ENCODE data around the gene FBLN2. TPM values are rescaled to one million over a fixed set of nuclear protein-coding genes. Genes with fewer than 3 reads are reported as not detected.

The FBLN2 gene
- total RNA-seq, 1 donor from 2014 or later = 323 TPM

DNA sequence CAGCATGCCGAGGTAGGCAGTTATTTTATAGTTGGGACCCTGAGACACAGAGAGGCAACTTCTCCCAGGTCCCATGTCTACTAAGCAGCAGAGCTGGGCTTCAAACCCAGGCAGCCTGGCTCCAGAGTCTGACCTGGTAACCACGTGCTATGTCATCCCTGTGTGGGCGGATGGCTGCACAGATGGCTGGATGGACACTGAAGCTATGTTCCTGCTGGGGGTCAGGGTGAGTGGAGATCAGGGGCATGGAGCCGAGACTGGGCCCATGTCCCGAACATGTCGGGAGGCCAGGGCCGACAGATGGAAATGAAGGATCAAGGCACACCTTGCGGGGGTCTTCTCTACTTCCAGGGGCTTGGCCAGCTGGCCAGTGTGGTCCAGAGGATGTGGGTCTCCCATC lies 9.3 kb upstream of the FBLN2 start:
- Histone ChIP-seq H3K27me3 (no peaks in the 10 kb centered on the region), H3K36me3 (no peaks in the 10 kb centered on the region), H3K9me3 (no peaks in the 10 kb centered on the region), H3K4me3 (no peak overlapping the region), H3K4me1 (peaks cover 4 to 8% of the 10 kb centered on the region in 2 donors), H3K27ac (peak overlapping the region in 1 of 2 donors; percentile 31)
- no peak for DNase-seq (ENCODE audit: low spot score in 2 of 2)
- TF ChIP-seq, protein P1, sequence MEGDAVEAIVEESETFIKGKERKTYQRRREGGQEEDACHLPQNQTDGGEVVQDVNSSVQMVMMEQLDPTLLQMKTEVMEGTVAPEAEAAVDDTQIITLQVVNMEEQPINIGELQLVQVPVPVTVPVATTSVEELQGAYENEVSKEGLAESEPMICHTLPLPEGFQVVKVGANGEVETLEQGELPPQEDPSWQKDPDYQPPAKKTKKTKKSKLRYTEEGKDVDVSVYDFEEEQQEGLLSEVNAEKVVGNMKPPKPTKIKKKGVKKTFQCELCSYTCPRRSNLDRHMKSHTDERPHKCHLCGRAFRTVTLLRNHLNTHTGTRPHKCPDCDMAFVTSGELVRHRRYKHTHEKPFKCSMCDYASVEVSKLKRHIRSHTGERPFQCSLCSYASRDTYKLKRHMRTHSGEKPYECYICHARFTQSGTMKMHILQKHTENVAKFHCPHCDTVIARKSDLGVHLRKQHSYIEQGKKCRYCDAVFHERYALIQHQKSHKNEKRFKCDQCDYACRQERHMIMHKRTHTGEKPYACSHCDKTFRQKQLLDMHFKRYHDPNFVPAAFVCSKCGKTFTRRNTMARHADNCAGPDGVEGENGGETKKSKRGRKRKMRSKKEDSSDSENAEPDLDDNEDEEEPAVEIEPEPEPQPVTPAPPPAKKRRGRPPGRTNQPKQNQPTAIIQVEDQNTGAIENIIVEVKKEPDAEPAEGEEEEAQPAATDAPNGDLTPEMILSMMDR (IDR thresholded peaks at IDR 0.05) = no peak
- intact Hi-C loops (cut with DNase I) = no loop called here

DNA sequence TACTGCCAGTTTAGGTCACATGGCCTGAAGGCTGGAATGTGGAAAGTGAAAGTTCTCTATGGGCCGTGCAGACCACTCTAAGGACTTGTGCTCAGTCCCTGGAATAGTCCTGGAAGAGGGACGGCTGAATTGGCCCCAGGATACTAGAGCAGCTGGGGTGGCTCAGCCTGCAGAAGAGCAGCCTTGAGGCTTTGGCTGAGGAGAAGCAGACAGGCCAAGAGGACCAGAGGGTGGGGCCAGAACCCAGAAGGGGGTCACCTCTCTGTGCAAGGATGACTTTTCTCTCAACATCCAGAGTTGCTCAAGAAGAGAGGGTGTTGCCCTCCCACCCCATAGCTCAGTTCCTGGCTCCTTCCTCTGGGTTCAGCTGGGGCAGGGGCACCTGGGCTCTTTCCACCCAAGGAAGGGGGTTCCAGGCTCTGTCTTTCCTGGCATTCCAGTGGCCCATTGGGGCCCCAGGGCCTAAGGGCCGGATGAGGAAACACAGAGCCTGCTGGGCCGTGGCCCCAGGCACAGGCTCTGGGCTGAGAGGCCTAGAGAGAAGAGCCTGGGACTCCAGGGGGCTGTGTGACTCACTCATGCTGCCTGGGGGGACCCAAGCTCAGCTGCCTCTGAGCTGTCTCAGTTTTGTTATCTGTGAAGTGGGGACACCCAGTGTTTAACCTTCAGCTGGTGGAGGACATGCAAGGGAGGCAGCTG lies 8.5 kb upstream of the FBLN2 start:
- H3K27me3 ChIP-seq = no peaks in the 10 kb centered on the region
- peak in 1 of 2 donors; percentile 58 for DNase-seq (ENCODE audit: low spot score in 2 of 2)
- peak overlapping the region in 1 of 2 donors; percentile 31 for H3K27ac ChIP-seq
- TF ChIP-seq, protein P1 (IDR thresholded peaks at IDR 0.05) = no peak
- H3K9me3 ChIP-seq = no peaks in the 10 kb centered on the region
- H3K4me1 ChIP-seq = peaks cover 4 to 8% of the 10 kb centered on the region in 2 donors
- H3K4me3 ChIP-seq = no peak overlapping the region
- intact Hi-C loops (cut with DNase I) = no loop called here
- H3K36me3 ChIP-seq = no peaks in the 10 kb centered on the region

DNA sequence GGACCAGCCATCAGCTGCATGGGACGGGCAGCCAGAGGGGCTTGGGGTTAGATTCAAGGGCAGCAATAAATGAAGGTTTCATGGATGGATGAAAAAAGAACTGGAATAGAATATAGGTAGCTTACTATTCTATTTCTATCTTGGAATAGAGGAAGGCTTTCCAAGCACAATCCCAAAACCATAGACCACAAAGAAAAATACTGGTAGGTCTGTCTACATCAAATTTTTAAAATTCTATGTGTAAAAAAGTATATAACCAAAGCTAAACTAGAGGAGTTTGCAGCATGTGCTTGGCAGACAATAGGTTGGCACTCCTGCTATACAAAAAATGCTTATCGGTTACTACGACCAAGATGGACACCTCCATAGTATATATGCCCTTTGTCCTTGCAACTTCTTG lies 7.2 kb upstream of the FBLN2 start:
- DNase-seq (ENCODE audit: low spot score in 2 of 2) = no peak
- H3K4me1 ChIP-seq = peaks cover 4 to 7% of the 10 kb centered on the region in 2 donors
- H3K4me3 ChIP-seq = no peak overlapping the region
- H3K27ac ChIP-seq = no peak overlapping the region
- no peaks in the 10 kb centered on the region for H3K27me3 ChIP-seq
- H3K9me3 ChIP-seq = no peaks in the 10 kb centered on the region
- H3K36me3 ChIP-seq = no peaks in the 10 kb centered on the region
- TF ChIP-seq, protein P1 (IDR thresholded peaks at IDR 0.05) = no peak
- intact Hi-C loops (cut with DNase I) = no loop called here

DNA sequence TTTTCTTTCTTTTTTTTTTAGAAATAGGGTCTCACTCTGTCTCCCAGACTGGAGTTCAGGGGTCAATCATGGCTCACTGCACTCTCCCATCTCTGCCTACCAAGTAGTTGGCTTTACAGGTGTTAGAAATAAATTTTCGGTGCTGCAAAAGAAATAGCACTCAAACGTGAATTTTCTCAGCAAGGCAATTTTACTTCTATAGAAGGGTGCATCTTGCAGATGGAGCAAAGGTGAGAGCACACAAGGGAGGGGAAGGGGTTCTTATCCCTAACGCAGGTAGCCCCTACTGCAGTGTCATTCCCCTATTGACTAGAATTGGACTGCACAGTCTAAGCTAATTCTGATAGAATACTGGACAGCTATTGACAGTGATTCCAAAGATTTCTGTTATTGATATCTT lies 6.8 kb upstream of the FBLN2 start:
- Histone ChIP-seq H3K27me3 (no peaks in the 10 kb centered on the region), H3K4me1 (peaks cover 2 to 4% of the 10 kb centered on the region in 2 donors), H3K36me3 (no peaks in the 10 kb centered on the region), H3K4me3 (no peak overlapping the region), H3K27ac (no peak overlapping the region), H3K9me3 (no peaks in the 10 kb centered on the region)
- TF ChIP-seq, protein P1 (IDR thresholded peaks at IDR 0.05) = no peak
- no peak for DNase-seq (ENCODE audit: low spot score in 2 of 2)
- intact Hi-C loops (cut with DNase I) = no loop called here

DNA sequence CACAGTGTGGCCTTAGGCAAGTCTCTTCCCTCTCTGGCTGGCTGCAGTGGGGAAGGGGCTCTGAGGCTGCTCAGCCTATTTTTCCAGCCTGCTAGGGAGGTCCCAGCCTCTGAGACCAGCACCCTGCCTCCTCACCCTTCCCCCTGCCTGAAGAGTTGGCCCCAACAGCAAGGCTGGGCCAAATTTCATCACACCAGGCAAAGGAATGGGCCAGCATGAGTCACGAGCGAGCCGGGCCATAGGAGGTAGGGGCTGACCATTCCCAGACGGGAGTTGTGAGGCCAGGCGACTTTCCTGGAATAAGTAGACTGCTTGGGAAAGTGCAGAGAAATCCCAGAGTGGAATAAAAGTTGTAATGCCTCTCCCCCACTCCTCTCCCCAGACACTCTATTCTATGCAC lies 5.7 kb upstream of the FBLN2 start:
- peaks cover 2 to 4% of the 10 kb centered on the region in 2 donors for H3K4me1 ChIP-seq
- H3K27me3 ChIP-seq = no peaks in the 10 kb centered on the region
- DNase-seq (ENCODE audit: low spot score in 2 of 2) = peak; percentile 55 to 87
- no peak overlapping the region for H3K4me3 ChIP-seq
- H3K9me3 ChIP-seq = no peaks in the 10 kb centered on the region
- no peaks in the 10 kb centered on the region for H3K36me3 ChIP-seq
- H3K27ac ChIP-seq = peak overlapping the region; percentile 31 to 59
- intact Hi-C loops (cut with DNase I) = no loop called here
- TF ChIP-seq, protein P1 (IDR thresholded peaks at IDR 0.05) = no peak
